GM19193 (cell line): Measurements from ENCODE around the gene ANAPC1.

Experiments used
- POLR2A ChIP-seq: IDR thresholded peaks from 4 replicates; pipeline ENCODE4 v1.6.1; 2011; ENCODE audit not compliant: insufficient read depth, insufficient read length; ENCODE audit errors: extremely low read depth

Gene ANAPC1

GRCh38 chr2:111904726-111905474 lies 20.9 kb upstream of the ANAPC1 start:
- TF ChIP-seq POLR2A, result no peak

- no peak for TF ChIP-seq POLR2A
Measured at GRCh38 chr2:111903930-111904439, 20.0 kb upstream of the ANAPC1 start.

DNA sequence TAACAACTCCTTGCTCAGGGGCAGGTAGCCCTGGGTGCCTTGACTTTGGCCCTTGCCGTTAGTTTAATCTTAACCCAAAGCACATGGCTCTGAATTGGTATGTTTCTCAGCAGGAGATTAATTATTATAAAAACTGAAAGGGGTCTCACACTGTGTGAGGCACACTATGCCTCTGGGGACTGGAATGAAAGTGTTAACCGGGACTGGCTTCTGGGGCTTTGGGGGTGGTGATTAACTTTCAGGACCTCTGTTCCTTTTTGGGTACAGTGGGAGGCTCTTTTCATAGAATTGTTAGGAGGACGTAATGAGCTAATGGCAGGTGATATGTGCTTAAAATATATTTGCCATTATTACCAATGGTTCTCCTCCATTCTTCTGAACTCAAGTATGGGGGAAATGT lies 19.5 kb upstream of the ANAPC1 start:
- TF ChIP-seq POLR2A, result no peak

- TF ChIP-seq POLR2A, result no peak
Measured at GRCh38 chr2:111900859-111901258, 16.9 kb upstream of the ANAPC1 start.

DNA sequence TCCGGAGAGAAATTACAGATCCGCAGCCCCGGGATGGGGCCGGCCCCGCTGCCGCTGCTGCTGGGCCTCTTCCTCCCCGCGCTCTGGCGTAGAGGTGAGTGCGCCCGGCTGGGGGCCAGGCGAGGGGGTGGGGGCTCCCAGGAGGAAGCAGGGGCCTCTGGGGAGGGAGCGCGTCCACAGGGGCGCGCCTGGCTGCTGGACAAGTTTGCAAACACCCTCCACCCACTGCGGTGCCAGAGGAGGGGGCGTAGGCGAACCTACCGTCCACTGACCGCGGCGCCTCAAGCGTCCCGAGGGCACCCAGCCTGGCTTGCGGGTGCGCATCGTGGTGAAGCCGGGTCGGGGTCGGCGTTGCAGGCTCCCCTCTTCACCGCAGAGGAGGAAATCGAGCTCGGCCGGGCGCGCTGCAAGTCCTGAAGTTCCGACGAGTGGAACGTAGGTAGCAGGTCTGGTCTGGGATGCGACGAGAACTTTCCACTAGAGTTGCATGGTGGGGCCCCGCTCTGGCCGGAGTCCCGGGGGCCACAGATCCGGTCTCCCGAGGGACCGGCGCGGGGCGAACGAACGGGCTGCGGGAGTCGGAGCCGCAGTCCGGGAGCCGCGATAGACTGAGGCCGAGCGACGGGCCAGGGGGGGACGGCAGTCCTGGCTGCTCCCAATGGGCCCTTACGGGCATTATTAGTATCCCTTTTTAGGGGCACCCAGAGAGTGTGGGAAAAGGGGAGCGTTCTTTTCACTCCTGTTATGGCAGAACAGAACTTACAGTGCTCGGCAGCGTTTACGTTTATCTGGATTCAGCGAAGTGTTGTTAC lies 14.9 kb upstream of the ANAPC1 start:
- TF ChIP-seq POLR2A, result no peak

DNA sequence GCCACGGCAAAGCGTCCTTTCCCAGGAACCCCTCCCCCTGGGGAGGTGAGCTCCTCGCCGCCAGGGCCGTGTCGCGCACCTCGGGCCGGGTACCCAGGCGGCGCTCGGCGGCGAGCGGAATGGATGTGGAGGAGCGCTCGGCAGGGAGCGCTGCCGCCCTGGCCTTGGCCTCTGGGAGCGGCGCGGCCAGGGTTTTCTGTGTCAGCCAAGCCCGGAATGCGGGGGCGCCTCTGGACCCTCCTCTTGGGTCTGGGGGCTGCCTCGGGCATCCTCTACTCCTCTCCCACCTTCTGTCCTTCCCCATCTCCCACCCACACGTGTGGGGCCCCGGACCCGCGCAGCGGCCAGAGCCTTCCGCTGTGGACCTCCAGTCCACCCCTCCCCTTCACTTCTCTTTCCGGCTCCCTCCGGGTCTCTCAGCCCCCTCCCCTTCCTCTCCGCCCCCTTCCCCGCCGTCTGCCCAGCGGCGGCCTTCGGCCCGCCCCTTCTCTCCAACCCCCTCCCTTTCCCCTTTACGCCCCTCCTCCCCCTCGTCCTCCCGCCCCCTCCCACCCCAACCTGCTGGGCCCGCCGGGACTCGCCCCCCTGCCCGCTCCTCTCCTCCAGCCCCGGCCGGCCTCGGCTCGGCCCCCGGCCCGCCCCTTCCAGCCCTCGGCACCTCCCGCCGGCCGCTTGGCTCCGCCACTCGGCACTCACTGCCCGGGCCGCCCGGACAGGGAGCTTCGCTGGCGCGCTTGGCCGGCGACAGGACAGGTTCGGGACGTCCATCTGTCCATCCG lies 14.1 kb upstream of the ANAPC1 start, which contains the start of gene MERTK:
MERTK (plus strand) TSS at position 684 of the 779 bp plus-strand sequence. CDS start 129 bp downstream, outside the sequence.
- TF ChIP-seq POLR2A, result peak; percentile 50

- TF ChIP-seq POLR2A, result no peak
Measured at GRCh38 chr2:111897630-111897923, 13.6 kb upstream of the ANAPC1 start.

GRCh38 chr2:111896576-111896975 lies 12.6 kb upstream of the ANAPC1 start:
- no peak for TF ChIP-seq POLR2A

DNA sequence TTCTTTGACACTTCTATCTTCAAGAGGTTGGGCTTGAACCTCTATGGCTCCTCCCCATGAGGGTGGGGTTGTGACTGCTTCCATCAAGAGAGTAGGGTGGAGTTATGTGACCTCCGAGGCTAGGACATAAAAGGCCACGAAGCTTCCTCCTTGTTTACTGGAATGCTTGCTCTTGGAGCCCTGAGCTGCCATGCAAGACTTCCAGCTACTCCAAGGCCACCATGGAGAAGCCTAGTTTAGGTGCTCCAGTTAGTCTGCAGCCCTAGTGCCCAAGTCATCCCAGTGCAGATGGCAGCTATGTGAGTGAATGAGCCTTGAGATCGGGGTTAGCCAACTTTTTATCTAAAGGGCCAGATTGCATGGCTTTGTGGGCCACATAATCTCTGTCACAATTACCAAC lies 12.0 kb upstream of the ANAPC1 start:
- no peak for TF ChIP-seq POLR2A

GRCh38 chr2:111884592-111884964 lies 585 bp upstream of the ANAPC1 start:
- TF ChIP-seq POLR2A, result no peak
